CD4-positive, alpha-beta T cell (primary cell): ENCODE measurements around the gene SLC2A8. TPM values are rescaled to one million over a fixed set of nuclear protein-coding genes. Genes with fewer than 3 reads are reported as not detected.

Source experiments
- ATAC-seq: fragments of 200-7000 bp; cut with Tn5 transposase; one replicate; pipeline ENCODE4 v1.10.0; 2022; ENCODE audit warnings: mild to moderate bottlenecking; ENCODE audit not compliant: poor library complexity
- CTCF ChIA-PET: fragments of 350-600 bp; sonication (Branson Sonifier 250); formaldehyde crosslinking; loops from one replicate; lab custom pipeline; 2021; ENCODE audit warnings: antibody characterized with exemption, inconsistent platforms; lab: Charles Lee
- POLR2A ChIA-PET: fragments of 350-600 bp; sonication (Branson Sonifier 250); formaldehyde crosslinking; loops from one replicate; lab custom pipeline; 2021; ENCODE audit warnings: antibody characterized with exemption, inconsistent platforms; lab: Charles Lee
- DNase-seq, 14 experiments: peaks; one replicate each; pipeline ENCODE4 v3.0.0-alpha.2; 2013 to 2020; ENCODE audit warnings: mixed read lengths in 2 of 14
- H3K27ac ChIP-seq, 2 donors: one replicate each; pipeline versions ENCODE4 v1.5.1 to v1.7.0; 2013; ENCODE audit warnings: low read length in 2 of 2, low read depth in 1 of 2, mild to moderate bottlenecking in 1 of 2
- H3K27me3 ChIP-seq, 2 experiments: 1 replicate in 1 of 2; 2 replicates in 1 of 2; pipeline versions ENCODE4 v1.6.1 to v1.7.0; 2013; ENCODE audit warnings: low read length in 2 of 2, control low read depth in 1 of 2, mild to moderate bottlenecking in 1 of 2, moderate library complexity in 1 of 2; ENCODE audit not compliant: insufficient read depth in 2 of 2, control insufficient read depth in 1 of 2
- H3K36me3 ChIP-seq: one replicate; pipeline ENCODE4 v1.6.1; 2013; ENCODE audit warnings: low read length, control low read depth; ENCODE audit not compliant: insufficient read depth
- H3K4me1 ChIP-seq: one replicate; pipeline ENCODE4 v1.6.1; 2013; ENCODE audit warnings: low read length, control low read depth; ENCODE audit not compliant: insufficient read depth
- H3K4me3 ChIP-seq: one replicate; pipeline ENCODE4 v1.5.1; 2013; ENCODE audit warnings: mild to moderate bottlenecking, low read length, moderate library complexity
- H3K9me3 ChIP-seq, 2 experiments: 1 replicate in 1 of 2; 2 replicates in 1 of 2; pipeline versions ENCODE4 v1.6.1 to v1.7.0; 2013; ENCODE audit warnings: low read length in 2 of 2, mild to moderate bottlenecking in 2 of 2, control low read depth in 1 of 2, moderate library complexity in 1 of 2; ENCODE audit not compliant: control insufficient read depth in 1 of 2, insufficient read depth in 1 of 2
- H3K27ac Mint-ChIP-seq: one replicate; pipeline ENCODE4 v1.8.0; 2020; ENCODE audit warnings: mixed read lengths
- H3K27me3 Mint-ChIP-seq: one replicate; pipeline ENCODE4 v1.8.0; 2021; ENCODE audit warnings: mixed read lengths
- H3K36me3 Mint-ChIP-seq: one replicate; pipeline ENCODE4 v1.8.0; 2021; ENCODE audit warnings: low read depth, mixed read lengths
- H3K4me1 Mint-ChIP-seq: one replicate; pipeline ENCODE4 v1.8.0; 2021; ENCODE audit warnings: low read depth, mixed read lengths
- H3K4me3 Mint-ChIP-seq: one replicate; pipeline ENCODE4 v1.8.0; 2020; ENCODE audit warnings: mild to moderate bottlenecking, mixed read lengths
- H3K9me3 Mint-ChIP-seq: one replicate; pipeline ENCODE4 v1.8.0; 2020; ENCODE audit warnings: mixed read lengths
- CTCF ChIP-seq: fragments of 200-600 bp; IDR thresholded peaks from one replicate; pipeline ENCODE4 v1.8.0; 2022; ENCODE audit warnings: antibody characterized with exemption, mild to moderate bottlenecking
- intact Hi-C, 2 experiments: fragments of 100-400 bp; cut with DNase I in 1 of 2; cut with micrococcal nuclease in 1 of 2; formaldehyde crosslinking; loops; one replicate each; pipeline versions ENCODE4 v1.15.1 to v1.9.0; 2023 to 2025; cut with DNase I, micrococcal nuclease
- total RNA-seq, 174 experiments: library from RNA in 2 of 174; stranded (reverse) in 2 of 174; gene quantifications; one replicate each; pipeline ENCODE4 v1.2.3 and lab custom pipeline; 2021 to 2026

Gene SLC2A8
- total RNA-seq, 2 experiments from 2014 or later, result 1.6 to 1.8 TPM

DNA sequence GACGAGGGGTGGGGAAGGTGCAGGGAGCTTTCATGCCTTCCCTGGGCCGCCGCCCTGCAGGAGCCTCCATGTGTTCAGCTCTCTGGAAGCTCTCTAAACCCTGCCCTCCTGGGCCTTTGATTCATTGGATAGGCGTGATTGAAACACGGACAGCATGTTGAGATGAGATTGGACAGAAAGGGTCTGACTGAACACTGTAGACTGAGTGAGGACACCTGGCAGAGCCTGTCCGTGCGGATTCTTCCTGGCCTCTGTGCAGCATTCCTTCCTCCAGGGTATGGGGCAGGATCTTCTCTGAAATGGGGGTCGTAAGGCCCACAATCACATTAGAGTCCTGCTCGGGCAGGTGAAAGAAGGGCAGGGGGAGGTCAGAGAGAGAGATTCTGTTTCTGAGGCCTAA is 41.4 kb downstream of the SLC2A8 start:
- peaks cover 15% of the 10 kb centered on the region for H3K4me1 Mint-ChIP-seq
- no peak for TF ChIP-seq CTCF
- ATAC-seq (no peak), DNase-seq (peak in 1 of 14 experiments; percentile 2)
- CTCF ChIA-PET, result interaction anchor here (0.9 kb wide), 1 partner anchor 452 kb away, joined by 3 read pairs; no protein-coding TSS in a partner anchor
- H3K9me3 Mint-ChIP-seq, result no peaks in the 10 kb centered on the region
- Histone ChIP-seq H3K27ac (no peak overlapping the region), H3K4me1 (peaks cover 28% of the 10 kb centered on the region), H3K4me3 (no peak overlapping the region), H3K9me3 (no peaks in the 10 kb centered on the region), H3K27me3 (no peaks in the 10 kb centered on the region), H3K36me3 (peaks cover 84% of the 10 kb centered on the region)
- H3K4me3 Mint-ChIP-seq, result no peak overlapping the region
- H3K36me3 Mint-ChIP-seq, result peaks cover 96% of the 10 kb centered on the region
- H3K27me3 Mint-ChIP-seq, result no peaks in the 10 kb centered on the region
- intact Hi-C loops, result no loop called here
- H3K27ac Mint-ChIP-seq, result peak overlapping the region; percentile 63
- POLR2A ChIA-PET, result interaction anchor here (2.5 kb wide), 1 partner anchor 12 kb away, joined by 8 read pairs; no protein-coding TSS in a partner anchor

DNA sequence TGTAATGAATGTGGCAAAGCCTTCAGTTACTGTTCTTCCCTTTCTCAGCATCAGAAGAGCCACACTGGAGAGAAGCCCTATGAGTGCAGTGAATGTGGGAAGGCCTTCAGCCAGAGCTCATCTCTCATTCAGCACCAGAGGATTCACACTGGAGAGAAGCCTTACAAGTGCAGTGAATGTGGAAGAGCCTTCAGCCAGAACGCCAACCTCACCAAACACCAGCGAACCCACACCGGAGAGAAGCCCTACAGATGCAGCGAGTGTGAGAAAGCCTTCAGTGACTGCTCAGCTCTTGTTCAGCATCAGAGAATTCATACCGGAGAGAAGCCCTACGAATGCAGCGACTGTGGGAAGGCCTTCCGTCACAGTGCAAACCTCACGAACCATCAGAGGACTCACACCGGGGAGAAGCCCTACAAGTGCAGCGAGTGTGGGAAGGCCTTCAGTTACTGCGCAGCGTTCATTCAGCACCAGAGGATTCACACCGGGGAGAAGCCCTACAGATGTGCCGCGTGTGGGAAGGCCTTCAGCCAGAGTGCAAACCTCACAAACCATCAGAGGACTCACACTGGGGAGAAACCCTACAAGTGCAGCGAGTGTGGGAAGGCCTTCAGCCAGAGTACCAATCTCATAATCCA is 47.4 kb downstream of the SLC2A8 start:
- Mint-ChIP-seq H3K27me3 (no peaks in the 10 kb centered on the region), H3K36me3 (peaks cover 94% of the 10 kb centered on the region), H3K4me1 (peaks cover 7% of the 10 kb centered on the region), H3K4me3 (no peak overlapping the region), H3K27ac (no peak overlapping the region), H3K9me3 (no peaks in the 10 kb centered on the region)
- ATAC-seq (no peak), DNase-seq (peak in 1 of 14 experiments; percentile 7)
- Histone ChIP-seq H3K4me1 (peaks cover 12% of the 10 kb centered on the region), H3K36me3 (peaks cover 85% of the 10 kb centered on the region), H3K4me3 (no peak overlapping the region), H3K9me3 (peaks cover 0 to 7% of the 10 kb centered on the region in 2 experiments), H3K27me3 (no peaks in the 10 kb centered on the region), H3K27ac (no peak overlapping the region)
- POLR2A ChIA-PET, result no interaction called here
- intact Hi-C loops, result no loop called here
- CTCF ChIA-PET, result no interaction called here
- TF ChIP-seq CTCF, result no peak

DNA sequence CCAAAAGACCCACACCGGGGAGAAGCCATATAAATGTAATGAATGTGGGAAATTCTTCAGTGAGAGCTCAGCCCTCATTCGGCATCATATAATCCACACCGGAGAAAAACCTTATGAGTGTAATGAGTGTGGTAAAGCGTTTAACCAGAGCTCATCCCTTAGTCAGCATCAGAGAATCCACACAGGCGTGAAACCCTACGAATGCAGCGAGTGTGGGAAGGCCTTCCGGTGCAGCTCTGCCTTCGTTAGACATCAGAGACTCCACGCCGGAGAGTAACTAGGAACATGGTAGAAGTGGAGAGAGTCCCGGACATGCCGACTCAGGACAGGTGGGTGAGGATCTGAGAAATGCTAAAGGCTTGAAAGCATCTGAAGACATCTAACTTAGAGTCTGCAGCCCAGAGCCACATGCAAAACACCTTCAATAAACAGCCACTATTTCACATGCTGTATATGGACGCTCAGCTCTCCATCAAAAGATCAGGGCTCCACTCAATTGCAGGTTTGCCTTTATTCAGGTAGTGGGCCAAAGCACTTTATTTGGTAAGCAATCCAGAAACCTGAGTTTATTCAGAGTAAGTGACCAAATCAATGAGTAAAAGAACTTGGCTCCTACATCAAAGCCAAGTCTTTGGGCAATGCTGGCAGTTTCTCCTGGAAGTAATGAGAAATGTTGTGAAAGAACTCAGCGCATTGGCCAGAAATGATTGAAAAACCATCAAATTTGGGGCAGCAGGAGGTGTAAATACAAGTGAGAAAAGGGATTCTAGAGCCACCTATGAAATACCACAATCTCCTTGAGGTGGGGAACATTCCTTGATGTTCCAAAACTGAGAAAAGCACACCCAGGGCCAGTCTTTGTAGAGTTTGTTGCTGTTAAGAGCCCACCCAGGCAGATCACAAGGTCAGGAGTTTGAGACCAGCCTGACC is 48.2 kb downstream of the SLC2A8 start:
- no peak overlapping the region for H3K4me3 ChIP-seq
- DNase-seq, result peak in 1 of 14 experiments; percentile 5
- no peaks in the 10 kb centered on the region for H3K27me3 ChIP-seq
- ChIA-PET POLR2A (no interaction called here), CTCF (interaction anchor here (0.6 kb wide), 1 partner anchor 141 kb away, joined by 3 read pairs; no protein-coding TSS in a partner anchor)
- H3K36me3 Mint-ChIP-seq, result peaks cover 94% of the 10 kb centered on the region
- no peaks in the 10 kb centered on the region for H3K27me3 Mint-ChIP-seq
- H3K36me3 ChIP-seq, result peaks cover 87% of the 10 kb centered on the region
- no peaks in the 10 kb centered on the region for H3K9me3 Mint-ChIP-seq
- no peak overlapping the region for H3K27ac Mint-ChIP-seq
- H3K4me1 ChIP-seq, result peaks cover 20% of the 10 kb centered on the region
- intact Hi-C loops, result no loop called here
- TF ChIP-seq CTCF, result no peak
- no peak overlapping the region for H3K4me3 Mint-ChIP-seq
- ATAC-seq, result no peak
- H3K9me3 ChIP-seq, result peaks cover 0 to 7% of the 10 kb centered on the region in 2 experiments
- no peak overlapping the region for H3K27ac ChIP-seq
- peaks cover 15% of the 10 kb centered on the region for H3K4me1 Mint-ChIP-seq
